HG03066 (cell line): ENCODE data around the gene MAU2.
A peak's percentile ranks its signal among the peaks of the same experiment; 100 is the strongest.
"Not testable (repeated sequence)": the region's sequence is repeated elsewhere in the genome, so short reads cannot be mapped to it uniquely, and the experiment has no call there.

Experiments
- ATAC-seq: cut with Tn5 transposase; IDR thresholded peaks from one replicate; pipeline ENCODE4 v1.9.1; 2021; ENCODE audit warnings: low read depth; ENCODE audit not compliant: unreplicated experiment

Gene MAU2

DNA sequence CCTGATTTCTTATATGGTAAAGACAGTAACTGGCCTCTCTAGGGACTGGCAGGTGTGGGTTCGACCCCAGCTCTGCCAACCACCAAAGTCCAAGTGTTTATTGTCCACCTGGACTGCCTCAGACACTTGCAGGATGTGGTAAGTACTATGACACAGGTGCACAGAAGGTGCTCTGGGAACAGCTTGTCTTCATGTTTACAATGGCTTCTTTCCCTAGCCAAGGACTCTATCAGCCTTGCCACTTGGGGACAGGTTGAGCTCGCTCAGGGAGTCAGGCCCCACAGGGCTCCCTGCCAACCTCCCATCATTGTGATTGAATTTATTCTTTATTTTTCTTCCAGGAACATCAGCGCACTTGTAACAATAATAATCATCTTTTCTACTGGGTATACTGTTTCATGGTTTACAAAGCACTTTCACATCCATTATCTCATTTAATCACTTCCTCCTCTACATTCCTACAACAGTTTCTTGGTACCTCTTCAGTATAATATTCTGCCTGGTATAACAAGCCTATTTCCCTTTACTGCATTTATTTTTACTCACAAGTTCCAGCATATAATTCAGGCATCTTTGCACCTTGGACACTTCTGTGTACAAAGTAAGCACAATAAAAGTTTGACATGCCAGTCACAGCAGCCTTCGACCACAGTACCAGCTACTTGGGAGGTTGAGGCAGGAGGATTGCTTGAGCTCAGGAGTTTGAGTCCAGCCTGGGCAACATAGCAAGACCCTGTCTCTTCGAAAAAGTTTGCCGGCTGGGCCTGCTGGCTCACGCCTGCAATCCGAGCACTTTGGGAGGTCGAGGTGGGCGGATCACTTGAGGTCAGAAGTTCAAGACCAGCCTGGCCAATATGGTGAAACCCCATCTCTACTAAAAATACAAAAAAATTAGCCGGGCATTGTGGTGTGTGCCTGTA is 60.6 kb downstream of the MAU2 start:
- ATAC-seq, result no peak

DNA sequence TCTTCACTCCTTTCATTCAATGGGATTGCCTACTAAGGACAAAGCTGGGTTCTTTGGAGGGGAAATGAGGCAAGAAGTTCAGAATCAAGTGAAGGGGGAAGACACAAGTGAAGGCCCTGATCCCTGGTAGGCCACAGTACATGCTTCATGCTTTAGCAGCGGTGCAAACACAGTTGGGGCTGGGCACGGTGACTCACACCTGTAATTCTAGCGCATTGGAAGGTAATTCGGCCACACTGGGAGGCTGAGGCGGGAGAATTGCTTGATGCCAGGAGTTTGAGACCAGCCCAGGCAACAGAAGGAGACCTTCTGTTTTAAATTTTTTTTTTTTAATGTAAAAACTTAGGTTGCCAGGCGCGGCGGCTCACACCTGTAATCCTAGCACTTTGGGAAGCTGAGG is 61.5 kb downstream of the MAU2 start:
- no peak for ATAC-seq

DNA sequence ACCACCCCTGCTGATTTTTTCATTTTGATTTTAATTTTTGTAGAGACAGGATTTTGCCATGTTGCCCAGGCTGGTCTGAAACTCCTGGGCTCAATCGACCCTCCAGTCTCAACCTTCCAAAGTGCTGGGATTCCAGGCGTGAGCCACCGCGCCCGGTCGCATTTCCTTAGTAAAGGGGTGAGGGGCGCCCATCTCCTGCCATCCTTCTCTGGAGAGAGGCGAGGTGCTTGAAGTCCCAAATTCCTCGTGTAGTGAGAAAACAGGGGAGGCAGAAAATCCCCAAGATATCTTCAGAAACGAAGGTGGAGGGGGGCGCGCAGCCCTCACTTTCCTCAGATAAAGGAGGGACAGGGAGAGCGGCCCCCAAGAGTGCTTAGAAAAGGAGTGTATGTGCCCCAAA is 63.9 kb downstream of the MAU2 start:
- ATAC-seq, result no peak

DNA sequence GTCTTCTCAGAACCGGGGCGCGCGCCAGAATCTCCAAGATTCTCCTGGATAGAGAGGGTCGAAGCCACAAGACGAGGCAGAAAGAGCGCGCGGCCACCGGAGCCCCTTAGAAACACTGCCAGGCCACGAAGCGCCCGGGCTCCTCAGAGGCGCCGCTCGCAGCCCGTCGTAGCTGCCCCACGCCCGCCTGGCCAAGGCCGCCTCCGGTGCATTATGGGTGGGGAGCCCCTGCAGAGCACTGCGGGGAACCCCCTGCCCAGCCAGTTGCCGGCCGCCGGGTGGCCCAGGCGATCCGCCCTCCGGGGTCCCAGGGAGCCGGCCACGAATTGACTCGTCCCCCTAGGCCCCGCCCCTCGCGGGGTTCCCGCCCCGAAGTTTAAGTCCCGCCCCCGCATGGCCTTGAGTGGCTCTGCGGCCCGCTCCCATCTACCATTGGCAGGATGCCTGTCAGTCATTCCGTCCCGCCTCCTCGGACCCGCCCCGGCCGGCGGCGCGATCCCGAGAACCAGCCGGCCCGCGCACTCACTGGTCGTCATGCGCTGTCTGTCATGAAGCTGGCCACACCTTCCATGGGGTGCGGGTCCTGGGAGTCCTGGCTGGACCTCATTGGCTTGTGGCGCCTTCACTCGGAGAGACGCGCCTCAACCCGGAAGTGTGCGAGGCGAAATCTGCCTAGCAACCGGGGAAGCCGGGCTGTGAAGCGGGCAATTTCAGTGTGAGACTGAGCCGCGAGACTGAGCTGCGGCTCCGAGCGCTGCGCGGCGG is 64.7 kb downstream of the MAU2 start:
- ATAC-seq, result peak; percentile 91

DNA sequence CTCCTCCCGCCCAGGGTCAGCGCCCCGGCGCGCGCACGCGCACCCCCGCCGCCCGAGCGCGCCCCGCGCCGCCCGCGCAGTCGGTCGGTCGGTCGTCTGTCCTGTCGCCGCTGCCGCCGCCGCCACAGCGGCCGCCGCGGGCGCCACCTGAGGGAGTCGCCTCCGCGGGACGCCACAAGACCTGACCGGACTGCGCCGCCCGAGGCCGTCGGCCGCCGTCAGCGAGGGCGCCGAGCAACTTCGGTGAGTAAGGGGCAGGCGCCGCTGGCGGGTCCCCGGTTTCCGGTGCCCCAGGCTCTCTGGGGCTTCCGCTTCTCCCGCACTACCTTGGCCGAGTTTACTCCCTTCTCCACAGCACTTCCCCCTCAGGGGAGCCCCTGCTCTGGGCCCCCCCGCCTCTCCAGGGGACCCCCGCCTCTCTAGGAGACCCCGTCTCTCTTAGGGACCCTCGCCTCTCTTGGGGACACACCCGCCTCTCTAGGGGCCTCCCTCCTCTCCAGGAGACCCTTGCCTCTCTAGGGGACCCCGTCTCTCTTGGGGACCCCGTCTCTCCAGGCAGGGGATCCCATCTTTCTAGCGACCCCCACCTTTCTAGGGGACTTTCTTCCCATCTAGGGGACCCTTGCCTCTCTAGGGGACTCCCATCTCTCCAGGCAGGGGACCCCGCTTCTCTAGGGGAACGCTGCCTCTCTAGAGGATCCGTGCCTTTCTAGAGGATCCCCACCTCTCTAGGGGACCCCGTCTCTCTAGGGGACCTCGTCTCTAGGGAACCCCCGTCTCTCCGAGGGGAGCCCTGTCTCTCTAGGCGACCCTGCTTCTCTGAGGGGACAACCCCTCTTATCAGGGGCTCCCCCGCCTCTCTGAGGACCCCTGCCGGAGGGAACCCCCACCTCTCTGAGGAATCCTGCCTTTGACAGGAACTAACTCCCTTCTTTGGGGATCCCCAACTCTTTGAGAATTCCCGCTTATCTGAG is 65.6 kb downstream of the MAU2 start:
- peak; percentile 13 for ATAC-seq

DNA sequence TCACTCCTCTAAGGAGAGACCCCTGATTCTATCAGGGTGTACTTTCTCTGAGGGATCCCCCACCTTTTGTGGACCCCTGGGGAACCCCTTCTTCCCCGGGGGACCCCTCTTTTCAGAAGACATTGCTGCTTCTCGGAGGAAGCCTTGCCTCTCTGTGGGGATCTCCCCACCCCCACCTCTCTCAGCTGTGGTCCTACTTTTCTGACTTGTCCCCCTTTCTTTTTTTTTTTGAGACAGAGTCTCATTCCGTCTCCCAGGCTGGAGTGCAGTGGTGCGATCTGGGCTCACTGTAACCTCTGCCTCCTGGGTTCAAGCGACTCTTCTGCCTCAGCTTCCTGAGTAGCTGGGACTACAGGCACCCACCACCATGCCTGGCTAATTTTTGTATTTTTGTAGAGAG is 66.5 kb downstream of the MAU2 start:
- no peak for ATAC-seq

DNA sequence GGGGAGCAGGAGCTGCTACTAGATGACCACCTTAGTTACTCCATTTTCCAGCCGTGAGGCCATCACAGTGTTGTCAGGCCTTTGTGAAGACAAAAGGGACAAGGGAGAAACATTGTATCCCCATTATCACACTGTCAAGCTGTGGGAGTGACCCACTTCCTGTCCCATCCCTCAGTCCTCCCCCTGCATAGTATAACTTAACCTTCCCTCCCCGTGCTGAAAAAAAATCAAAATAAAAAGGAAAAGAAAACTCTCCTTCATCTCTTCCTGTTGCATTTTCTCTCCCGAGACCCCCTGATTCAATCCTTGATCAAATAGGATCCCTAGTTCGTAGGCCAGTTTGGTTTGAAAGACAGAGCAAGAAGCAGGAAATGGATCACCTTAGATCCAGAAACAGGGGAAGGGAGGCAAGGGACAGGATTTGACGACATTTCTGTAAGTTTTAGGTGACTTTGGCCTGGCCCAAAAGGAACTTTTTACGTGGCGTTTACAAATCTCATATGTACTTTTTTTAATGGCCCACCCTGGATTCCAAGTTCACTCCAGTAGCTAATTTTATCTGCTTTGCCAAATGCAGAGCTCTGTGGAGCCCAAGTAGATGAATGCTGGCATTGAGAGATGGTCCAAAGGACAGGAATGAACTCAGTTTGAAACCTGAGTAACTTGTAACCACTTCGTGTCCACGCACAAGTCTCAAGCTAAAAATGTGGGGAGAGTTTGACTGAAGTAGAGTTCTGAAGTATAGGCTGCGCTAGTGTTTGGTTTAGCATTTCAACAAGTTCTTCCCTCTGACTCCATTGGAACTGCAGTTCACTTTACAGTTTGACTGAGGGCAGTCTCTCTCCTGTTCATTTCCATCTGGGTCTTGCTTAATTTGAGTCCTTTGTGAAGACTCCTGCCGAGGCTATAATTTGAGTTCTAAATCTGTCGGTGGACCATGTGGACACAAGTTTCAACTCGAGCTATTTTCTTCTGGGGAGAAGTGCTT is 68.2 kb downstream of the MAU2 start:
- no peak for ATAC-seq

DNA sequence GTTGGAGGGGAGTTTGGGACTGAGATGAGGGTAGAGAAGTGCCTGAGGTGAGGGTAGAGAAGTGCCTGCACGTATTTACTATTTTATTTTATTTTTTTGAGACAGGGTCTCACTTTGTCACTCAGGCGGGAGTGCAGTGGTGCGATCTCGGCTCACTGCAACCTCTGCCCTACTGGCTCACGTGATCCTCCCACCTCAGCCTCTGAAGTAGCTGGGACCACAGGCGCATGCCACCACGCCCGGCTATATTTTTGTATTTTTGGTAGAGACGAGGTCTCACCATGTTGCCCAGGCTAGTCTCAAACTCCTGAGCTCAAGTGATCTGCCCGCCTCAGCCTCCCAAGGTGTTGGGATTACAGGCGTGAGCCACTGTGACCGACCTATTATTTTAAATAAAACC is 69.1 kb downstream of the MAU2 start:
- ATAC-seq, result not testable (repeated sequence)

DNA sequence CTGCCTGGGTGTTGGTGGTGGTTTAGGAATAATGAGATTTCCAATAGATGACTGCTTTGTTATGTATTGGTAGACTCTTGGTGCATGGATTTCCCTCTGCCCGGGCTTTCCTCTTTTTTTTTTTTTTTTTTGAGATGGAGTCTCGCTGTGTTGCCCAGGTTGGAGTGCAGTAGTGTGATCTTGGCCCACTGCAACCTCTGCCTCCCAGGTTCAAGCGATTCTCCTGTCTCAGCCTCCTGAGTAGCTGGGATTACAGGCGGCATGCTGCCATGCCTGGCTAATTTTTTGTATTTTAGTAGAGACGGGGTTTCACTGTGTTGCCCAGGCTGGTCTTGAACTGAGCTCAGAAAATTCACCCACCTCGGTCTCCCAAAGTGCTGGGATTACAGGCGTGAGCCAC is 73.7 kb downstream of the MAU2 start:
- ATAC-seq, result not testable (repeated sequence)

DNA sequence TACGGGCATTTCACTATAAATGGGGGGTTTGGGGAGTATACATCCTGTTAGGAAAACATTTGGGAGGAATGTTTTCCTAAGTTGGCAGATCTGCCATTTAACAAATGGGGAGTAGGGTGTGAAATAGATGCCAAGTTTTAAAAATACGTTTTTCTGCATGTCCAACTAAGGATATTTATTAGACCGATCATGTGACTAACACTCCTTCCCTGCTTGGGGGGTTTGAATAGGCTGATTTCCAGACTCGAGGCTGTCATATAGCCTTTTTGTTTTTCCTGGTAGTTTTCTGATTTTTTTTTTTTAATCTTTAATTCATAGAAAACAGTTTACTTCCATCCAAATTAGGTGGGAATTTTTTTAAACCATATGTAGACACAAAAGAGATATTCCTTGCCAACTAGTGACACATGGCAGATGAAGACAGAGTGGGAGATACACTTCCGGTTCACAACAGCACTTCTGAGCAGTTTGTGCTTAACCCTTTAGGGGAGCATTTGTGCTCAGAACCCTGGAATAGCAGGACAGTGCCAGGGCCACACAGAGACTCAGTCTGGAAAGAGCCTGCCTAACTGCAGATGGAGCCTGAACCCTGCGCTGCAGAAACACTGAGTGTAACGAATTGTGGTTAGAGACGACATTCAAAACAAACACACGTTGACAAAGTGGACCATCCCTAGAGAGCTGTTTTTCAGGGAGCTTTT is 79.3 kb downstream of the MAU2 start:
- ATAC-seq, result no peak

DNA sequence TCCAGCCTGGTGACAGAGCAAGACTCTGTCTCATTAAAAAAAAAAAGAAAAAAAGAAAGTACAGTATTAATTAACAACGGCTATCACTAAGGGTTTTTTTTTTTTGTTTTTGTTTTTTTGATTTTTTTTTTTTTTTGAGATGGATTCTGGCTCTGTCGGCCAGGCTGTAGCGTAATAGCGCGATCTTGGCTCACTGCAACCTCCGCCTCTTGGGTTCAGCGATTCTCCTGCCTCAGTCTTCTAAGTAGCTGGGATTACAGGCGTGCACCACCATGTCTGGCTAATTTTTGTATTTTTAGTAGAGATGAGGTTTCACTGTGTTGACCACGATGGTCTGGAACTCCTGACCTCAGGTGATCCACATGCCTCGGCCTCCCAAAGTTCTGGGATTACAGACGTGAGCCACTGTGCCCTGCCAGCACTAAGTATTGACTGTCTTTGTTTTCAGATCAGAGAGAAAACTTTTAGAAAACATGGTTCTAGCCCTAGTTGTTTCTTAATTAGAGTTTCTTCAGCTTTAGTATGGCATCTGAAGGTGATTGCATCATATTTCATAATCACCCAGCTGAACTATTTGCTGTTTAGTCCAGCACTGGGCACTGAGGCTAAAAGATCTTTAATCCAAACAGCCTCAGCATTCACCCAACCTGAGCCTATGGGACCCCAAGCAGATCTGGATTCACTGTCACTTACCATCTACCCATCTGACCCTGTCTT is 82.2 kb downstream of the MAU2 start:
- no peak for ATAC-seq

DNA sequence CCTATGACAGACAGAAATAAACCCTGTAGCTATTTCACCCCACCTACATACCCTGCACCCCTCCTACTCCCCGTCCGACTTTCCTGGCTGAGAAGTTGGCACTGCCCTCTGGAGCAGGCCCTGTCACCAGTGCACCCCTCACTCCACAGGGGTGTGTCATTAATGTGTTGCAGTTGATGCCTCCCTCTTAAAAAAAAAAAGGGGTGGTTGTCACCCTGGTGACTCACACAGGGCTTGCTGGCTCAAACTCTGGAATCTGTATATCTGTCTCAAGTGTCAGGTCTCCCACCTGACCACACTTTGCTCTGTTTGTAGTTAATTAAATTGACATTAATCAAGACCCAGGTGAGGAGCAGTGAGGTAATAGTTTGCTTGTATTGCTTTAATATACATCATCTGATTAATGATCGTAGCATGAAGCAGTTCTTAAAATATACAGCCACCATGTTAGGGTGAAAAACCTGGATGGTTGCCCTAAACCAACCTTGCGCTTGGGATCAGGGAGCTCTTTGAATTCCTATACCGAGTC is 82.8 kb downstream of the MAU2 start:
- ATAC-seq, result no peak

DNA sequence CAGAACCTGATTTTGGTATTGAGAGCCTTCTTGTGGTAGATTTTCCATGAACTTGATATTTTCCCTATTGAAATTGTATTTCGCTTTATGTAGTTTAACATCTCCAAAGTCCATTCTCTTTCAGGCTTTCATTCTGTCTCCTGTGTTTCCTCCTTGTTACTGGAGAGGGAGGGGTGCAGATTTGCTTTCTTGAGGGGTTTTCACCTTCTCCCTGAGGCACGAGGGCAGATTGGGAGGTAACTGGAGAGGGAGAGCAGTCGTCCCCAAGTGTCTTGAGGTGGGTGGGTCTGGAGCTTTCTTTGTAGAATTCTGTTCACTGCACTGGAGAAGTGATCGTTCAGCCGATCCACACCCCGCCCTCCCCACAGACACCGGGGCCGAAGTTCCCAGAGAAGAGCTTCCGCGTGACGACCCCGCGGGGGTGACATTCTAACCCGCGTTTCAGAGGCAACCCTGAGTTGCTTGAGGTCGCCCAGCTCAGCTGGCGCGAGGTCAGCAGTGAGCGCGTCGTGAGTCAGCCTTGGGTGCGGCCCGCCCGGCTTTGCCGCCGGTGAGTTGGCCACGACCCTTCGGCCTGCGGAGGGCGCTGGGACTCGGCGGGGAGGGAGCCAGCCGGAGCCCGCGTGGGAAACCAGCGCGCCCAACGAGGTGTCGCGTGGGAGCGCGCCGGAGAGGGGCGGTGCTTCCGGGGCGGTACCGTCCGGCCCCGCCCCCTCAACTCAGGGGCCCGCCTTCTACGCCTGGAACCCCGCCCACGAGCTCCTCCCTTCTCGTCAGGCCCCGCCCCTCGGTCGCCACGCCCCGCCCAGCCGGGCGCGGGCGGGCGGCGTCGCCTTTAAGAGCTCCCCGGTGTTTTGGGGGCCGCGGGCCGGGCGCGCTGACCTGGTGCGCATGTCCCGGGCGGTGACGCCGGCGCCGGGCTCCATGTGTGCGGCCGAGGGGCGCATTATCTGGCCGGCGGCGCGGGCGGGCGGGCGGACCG is 84.5 kb downstream of the MAU2 start, which contains the start of gene GATAD2A:
TSS of gene GATAD2A (plus strand) at position 797 of the 982 bp plus-strand sequence. CDS start 59,671 bp downstream, outside the sequence.
- ATAC-seq, result peak; percentile 64

DNA sequence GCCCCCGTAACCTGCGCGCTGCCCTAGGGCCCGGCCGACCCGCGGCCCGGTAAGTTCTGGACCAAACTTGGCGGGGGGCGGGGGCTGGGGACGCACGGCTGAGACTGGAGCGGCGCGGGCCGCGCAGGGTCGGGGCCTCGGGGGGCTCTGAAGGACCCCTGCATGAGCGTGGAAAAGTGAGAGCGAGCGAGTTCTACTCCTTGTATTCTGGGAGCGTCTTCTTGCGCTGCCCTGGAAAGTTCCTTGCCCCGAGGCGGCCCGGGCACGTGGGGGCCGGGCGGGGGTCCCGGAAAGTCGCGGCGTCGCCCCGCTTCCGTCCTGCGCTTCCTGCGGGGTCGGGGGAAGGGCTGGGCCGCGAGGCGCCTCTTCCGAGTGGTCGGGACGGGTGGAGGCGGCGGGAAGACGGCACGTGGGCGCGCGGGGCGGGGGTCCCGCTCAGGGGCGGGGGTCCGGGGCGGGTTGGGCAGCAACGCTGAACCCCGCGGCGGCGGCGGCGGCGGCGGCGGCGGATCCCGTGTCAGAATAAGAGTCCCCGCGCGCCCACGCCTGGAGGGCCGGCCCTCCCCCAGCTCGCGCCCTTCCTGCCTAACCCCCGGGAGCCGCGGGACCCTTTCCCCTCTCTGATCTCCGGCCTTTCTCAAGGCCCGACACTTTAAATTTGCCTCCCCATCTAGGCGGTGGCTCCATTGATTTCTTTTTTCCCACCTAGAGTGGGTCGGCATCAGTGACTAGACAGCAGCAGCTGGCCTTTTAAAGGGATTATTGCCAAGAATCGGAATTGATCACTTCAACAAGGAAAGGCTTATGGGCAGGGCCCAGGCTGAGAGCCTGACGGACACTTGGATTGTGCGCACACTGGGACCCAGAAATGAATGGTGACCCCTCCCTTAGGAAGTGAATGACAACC is 85.6 kb downstream of the MAU2 start:
- ATAC-seq, result no peak

DNA sequence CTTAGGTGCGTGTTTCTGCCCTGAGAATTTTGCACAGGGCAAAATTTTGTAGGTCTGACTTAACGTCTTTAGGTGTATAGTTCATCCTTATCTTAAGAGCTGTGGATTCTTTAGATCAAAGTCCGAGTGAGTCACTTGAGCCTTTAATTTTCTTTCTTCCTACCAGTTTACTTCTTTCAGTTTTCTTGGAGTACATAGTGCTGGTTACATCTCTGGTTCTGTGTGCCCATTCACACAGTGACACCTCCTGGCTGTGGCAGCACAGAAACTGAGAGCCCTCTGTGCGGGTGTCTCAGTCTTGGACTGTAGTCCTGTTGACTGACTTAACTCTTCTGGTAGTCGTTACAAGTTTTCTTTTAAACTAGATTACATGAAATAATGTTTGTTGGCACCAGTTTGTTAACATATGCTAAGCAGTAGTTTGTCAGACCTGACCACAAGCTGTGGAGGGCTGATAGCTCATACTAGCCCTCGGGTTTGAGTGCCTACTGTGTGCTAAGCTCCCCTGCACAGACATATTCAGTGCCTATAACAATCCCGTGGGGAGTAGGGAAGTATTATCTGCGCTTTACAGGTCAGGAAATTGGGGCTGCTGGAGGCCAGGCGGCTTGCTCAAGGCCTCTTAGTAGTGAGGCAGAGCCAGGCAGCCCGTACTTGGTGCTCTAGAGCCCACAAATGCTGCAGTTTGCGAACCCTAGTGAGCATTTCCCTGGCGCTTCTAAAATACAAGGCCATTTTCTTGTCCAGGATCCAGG is 86.4 kb downstream of the MAU2 start:
- ATAC-seq, result no peak
